ENCODE data around the gene ZDHHC6. TPM values are rescaled to one million over a fixed set of nuclear protein-coding genes. Genes with fewer than 3 reads are reported as not detected.

ZDHHC6 gene, protein sequence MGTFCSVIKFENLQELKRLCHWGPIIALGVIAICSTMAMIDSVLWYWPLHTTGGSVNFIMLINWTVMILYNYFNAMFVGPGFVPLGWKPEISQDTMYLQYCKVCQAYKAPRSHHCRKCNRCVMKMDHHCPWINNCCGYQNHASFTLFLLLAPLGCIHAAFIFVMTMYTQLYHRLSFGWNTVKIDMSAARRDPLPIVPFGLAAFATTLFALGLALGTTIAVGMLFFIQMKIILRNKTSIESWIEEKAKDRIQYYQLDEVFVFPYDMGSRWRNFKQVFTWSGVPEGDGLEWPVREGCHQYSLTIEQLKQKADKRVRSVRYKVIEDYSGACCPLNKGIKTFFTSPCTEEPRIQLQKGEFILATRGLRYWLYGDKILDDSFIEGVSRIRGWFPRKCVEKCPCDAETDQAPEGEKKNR
- total RNA-seq (ENCODE audit: unreplicated experiment): 33.0 TPM
- long read RNA-seq, transcript ZDHHC6-202 (11 exons, 2,170 nt): major isoform, 10 of 22 reads
- long read RNA-seq, partial matches to known transcripts: 5 of 22 reads
- long read RNA-seq, other reads (novel, unspliced or antisense): 6 of 22 reads

DNA sequence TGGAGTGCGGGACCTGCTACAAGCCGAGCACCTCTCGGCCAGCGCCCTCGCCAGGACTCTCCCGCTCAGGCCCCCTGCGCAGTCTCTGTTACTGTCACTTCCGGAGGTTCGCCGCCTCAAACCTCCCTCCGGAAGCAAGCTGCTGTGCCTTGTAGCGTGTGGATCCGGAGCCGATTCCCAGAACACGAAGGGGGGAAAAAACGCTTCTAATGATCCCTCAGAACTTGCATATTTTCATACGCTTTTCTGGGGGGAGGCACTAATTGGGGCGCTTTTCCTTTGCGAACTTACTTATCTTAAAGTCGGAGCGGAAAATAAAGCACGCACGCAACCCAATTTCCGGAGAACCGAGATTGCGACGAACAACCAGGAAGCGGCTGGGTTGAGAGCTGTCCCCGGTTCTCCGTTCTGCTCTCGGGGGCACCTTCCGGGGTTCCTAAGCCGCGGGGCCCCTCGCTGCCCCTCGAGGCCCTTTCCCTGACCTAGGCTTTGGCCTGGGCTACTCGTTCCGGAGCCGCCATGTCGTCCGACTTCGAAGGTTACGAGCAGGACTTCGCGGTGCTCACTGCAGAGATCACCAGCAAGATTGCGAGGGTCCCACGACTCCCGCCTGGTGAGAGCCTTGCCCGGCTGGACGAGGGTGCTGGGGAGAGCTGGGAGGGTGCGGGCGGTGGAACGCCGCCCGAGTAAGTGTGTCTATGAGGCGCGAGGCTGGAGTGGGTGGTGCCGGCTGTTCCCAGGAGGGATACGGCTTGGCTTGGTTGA, at the start of gene ZDHHC6, which contains the start of gene VTI1A:
Gene ZDHHC6 (minus strand): TSS at position 60 of the 765 bp plus-strand sequence. CDS start 1,478 bp downstream, outside the sequence.
Gene VTI1A (plus strand): TSS at position 361 of the 765 bp plus-strand sequence. CDS start 159 bp downstream, at position 520.
- Mint-ChIP-seq H3K4me1 (ENCODE audit: low read depth, unreplicated experiment) (peaks cover 6% of the 10 kb centered on the region), H3K27me3 (ENCODE audit: unreplicated experiment) (peaks cover 3% of the 10 kb centered on the region), H3K9me3 (ENCODE audit: unreplicated experiment) (peaks cover 5% of the 10 kb centered on the region), H3K36me3 (ENCODE audit: unreplicated experiment) (no peaks in the 10 kb centered on the region), H3K4me3 (ENCODE audit: unreplicated experiment) (peak within 1 kb of the TSS; percentile 97), H3K27ac (ENCODE audit: unreplicated experiment) (peak within 1 kb of the TSS; percentile 89)
- TF ChIP-seq CTCF (IDR thresholded peaks at IDR 0.05; ENCODE audit: partially characterized antibody, unreplicated experiment): no peak
- DNase-seq: peak; percentile 87

GRCh38 chr10:112492736-112493135, 46.0 kb upstream of the ZDHHC6 start:
- H3K27me3 Mint-ChIP-seq (ENCODE audit: unreplicated experiment): no peaks in the 10 kb centered on the region
- no peak for DNase-seq
- H3K4me3 Mint-ChIP-seq (ENCODE audit: unreplicated experiment): no peak overlapping the region
- no peak for TF ChIP-seq CTCF (IDR thresholded peaks at IDR 0.05; ENCODE audit: partially characterized antibody, unreplicated experiment)
- peaks cover 3% of the 10 kb centered on the region for H3K4me1 Mint-ChIP-seq (ENCODE audit: low read depth, unreplicated experiment)
- H3K36me3 Mint-ChIP-seq (ENCODE audit: unreplicated experiment): no peaks in the 10 kb centered on the region
- H3K27ac Mint-ChIP-seq (ENCODE audit: unreplicated experiment): no peak overlapping the region
- peaks cover 1% of the 10 kb centered on the region for H3K9me3 Mint-ChIP-seq (ENCODE audit: unreplicated experiment)

DNA sequence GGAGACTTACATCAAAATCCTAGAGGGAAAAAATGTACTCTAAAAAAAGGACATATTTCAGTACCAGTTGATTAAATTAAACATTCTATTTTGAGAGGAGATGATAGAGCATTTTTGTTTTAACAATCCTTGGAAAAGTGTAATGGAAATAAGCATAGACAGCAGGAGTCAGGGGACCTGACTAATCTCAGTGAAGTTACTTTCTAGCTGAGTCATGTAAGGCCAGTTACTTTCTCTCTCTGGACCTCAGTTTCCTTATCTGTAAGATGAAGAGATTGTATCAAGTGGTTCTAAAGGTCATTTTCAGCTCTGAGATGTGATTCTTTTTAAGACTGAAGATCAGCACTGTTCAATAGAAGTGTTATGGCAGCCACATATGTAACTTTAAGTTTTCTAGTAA, 44.4 kb upstream of the ZDHHC6 start:
- no peak for TF ChIP-seq CTCF (IDR thresholded peaks at IDR 0.05; ENCODE audit: partially characterized antibody, unreplicated experiment)
- Mint-ChIP-seq H3K36me3 (ENCODE audit: unreplicated experiment) (no peaks in the 10 kb centered on the region), H3K27ac (ENCODE audit: unreplicated experiment) (no peak overlapping the region)

GRCh38 chr10:112490545-112490944, 43.8 kb upstream of the ZDHHC6 start:
- Mint-ChIP-seq H3K4me1 (ENCODE audit: low read depth, unreplicated experiment) (peaks cover 3% of the 10 kb centered on the region), H3K27ac (ENCODE audit: unreplicated experiment) (no peak overlapping the region), H3K9me3 (ENCODE audit: unreplicated experiment) (peaks cover 1% of the 10 kb centered on the region), H3K36me3 (ENCODE audit: unreplicated experiment) (no peaks in the 10 kb centered on the region), H3K4me3 (ENCODE audit: unreplicated experiment) (no peak overlapping the region), H3K27me3 (ENCODE audit: unreplicated experiment) (no peaks in the 10 kb centered on the region)
- no peak for TF ChIP-seq CTCF (IDR thresholded peaks at IDR 0.05; ENCODE audit: partially characterized antibody, unreplicated experiment)
- DNase-seq: no peak

More for the DNA sequence above, 44.4 kb upstream of the ZDHHC6 start:
- peaks cover 1% of the 10 kb centered on the region for H3K9me3 Mint-ChIP-seq (ENCODE audit: unreplicated experiment)
- H3K27me3 Mint-ChIP-seq (ENCODE audit: unreplicated experiment): no peaks in the 10 kb centered on the region
- H3K4me1 Mint-ChIP-seq (ENCODE audit: low read depth, unreplicated experiment): peaks cover 3% of the 10 kb centered on the region
- no peak overlapping the region for H3K4me3 Mint-ChIP-seq (ENCODE audit: unreplicated experiment)
- no peak for DNase-seq
